ENCODE data around the gene RNF217. TPM values are rescaled to one million over a fixed set of nuclear protein-coding genes. Genes with fewer than 3 reads are reported as not detected.

RNF217 gene
- total and polyA plus RNA-seq, 4 donors, result 8.1 to 23.9 (median 16.5) TPM

- Histone ChIP-seq H3K4me3 (ENCODE audit: low read depth, low read length) (no peak overlapping the region), H3K9me3 (ENCODE audit: control insufficient read depth, insufficient read depth, low read length) (no peaks in the 10 kb centered on the region), H3K27me3 (ENCODE audit: control insufficient read depth, insufficient read depth, low read length) (no peaks in the 10 kb centered on the region), H3K27ac (ENCODE audit: low read depth, low read length) (no peak overlapping the region), H3K4me1 (ENCODE audit: control insufficient read depth, insufficient read depth, low read length) (no peaks in the 10 kb centered on the region), H3K36me3 (ENCODE audit: control insufficient read depth, insufficient read depth, low read length) (no peaks in the 10 kb centered on the region)
- 80% methylated on average over 1 of the region's 3 CpGs for WGBS (ENCODE audit: insufficient coverage)
- DNase-seq (ENCODE audit: low read depth in 4 of 6, low spot score in 6 of 6), result no peak
Measured at GRCh38 chr6:125041740-125042459, 79.7 kb downstream of the RNF217 start.

- no peaks in the 10 kb centered on the region for H3K27me3 ChIP-seq (ENCODE audit: control insufficient read depth, insufficient read depth, low read length)
- H3K4me1 ChIP-seq (ENCODE audit: control insufficient read depth, insufficient read depth, low read length), result no peaks in the 10 kb centered on the region
- H3K27ac ChIP-seq (ENCODE audit: low read depth, low read length), result no peak overlapping the region
- no peak for DNase-seq (ENCODE audit: low read depth in 4 of 6, low spot score in 6 of 6)
- no peak overlapping the region for H3K4me3 ChIP-seq (ENCODE audit: low read depth, low read length)
- WGBS (ENCODE audit: insufficient coverage), result no CpG with 5 or more reads among the region's 3 CpGs
- no peaks in the 10 kb centered on the region for H3K36me3 ChIP-seq (ENCODE audit: control insufficient read depth, insufficient read depth, low read length)
- H3K9me3 ChIP-seq (ENCODE audit: control insufficient read depth, insufficient read depth, low read length), result no peaks in the 10 kb centered on the region
Measured at GRCh38 chr6:125044066-125044465, 81.8 kb downstream of the RNF217 start.

- WGBS (ENCODE audit: insufficient coverage), result 100% methylated on average over 1 of the region's 2 CpGs
- Histone ChIP-seq H3K27me3 (ENCODE audit: control insufficient read depth, insufficient read depth, low read length) (no peaks in the 10 kb centered on the region), H3K4me1 (ENCODE audit: control insufficient read depth, insufficient read depth, low read length) (no peaks in the 10 kb centered on the region), H3K9me3 (ENCODE audit: control insufficient read depth, insufficient read depth, low read length) (no peaks in the 10 kb centered on the region), H3K4me3 (ENCODE audit: low read depth, low read length) (no peak overlapping the region), H3K27ac (ENCODE audit: low read depth, low read length) (no peak overlapping the region), H3K36me3 (ENCODE audit: control insufficient read depth, insufficient read depth, low read length) (no peaks in the 10 kb centered on the region)
- no peak for DNase-seq (ENCODE audit: low read depth in 4 of 6, low spot score in 6 of 6)
Measured at GRCh38 chr6:125044667-125045066, 82.4 kb downstream of the RNF217 start.

GRCh38 chr6:125046107-125046925 is 84.1 kb downstream of the RNF217 start:
- Histone ChIP-seq H3K27me3 (ENCODE audit: control insufficient read depth, insufficient read depth, low read length) (no peaks in the 10 kb centered on the region), H3K4me3 (ENCODE audit: low read depth, low read length) (no peak overlapping the region), H3K4me1 (ENCODE audit: control insufficient read depth, insufficient read depth, low read length) (no peaks in the 10 kb centered on the region), H3K27ac (ENCODE audit: low read depth, low read length) (no peak overlapping the region), H3K36me3 (ENCODE audit: control insufficient read depth, insufficient read depth, low read length) (no peaks in the 10 kb centered on the region), H3K9me3 (ENCODE audit: control insufficient read depth, insufficient read depth, low read length) (no peaks in the 10 kb centered on the region)
- 97% methylated on average over 5 of the region's 7 CpGs for WGBS (ENCODE audit: insufficient coverage)
- DNase-seq (ENCODE audit: low read depth in 4 of 6, low spot score in 6 of 6), result no peak

- Histone ChIP-seq H3K27ac (ENCODE audit: low read depth, low read length) (no peak overlapping the region), H3K9me3 (ENCODE audit: control insufficient read depth, insufficient read depth, low read length) (no peaks in the 10 kb centered on the region), H3K4me3 (ENCODE audit: low read depth, low read length) (no peak overlapping the region), H3K36me3 (ENCODE audit: control insufficient read depth, insufficient read depth, low read length) (no peaks in the 10 kb centered on the region), H3K4me1 (ENCODE audit: control insufficient read depth, insufficient read depth, low read length) (no peaks in the 10 kb centered on the region), H3K27me3 (ENCODE audit: control insufficient read depth, insufficient read depth, low read length) (no peaks in the 10 kb centered on the region)
- WGBS (ENCODE audit: insufficient coverage), result no CpG with 5 or more reads among the region's 2 CpGs
- no peak for DNase-seq (ENCODE audit: low read depth in 4 of 6, low spot score in 6 of 6)
Measured at GRCh38 chr6:125048274-125048673, 86.0 kb downstream of the RNF217 start.

GRCh38 chr6:125050663-125051318 is 88.6 kb downstream of the RNF217 start:
- H3K4me3 ChIP-seq (ENCODE audit: low read depth, low read length), result no peak overlapping the region
- H3K4me1 ChIP-seq (ENCODE audit: control insufficient read depth, insufficient read depth, low read length), result no peaks in the 10 kb centered on the region
- no CpG with 5 or more reads among the region's 4 CpGs for WGBS (ENCODE audit: insufficient coverage)
- peak in 2 of 6 donors; percentile 9 to 38 for DNase-seq (ENCODE audit: low read depth in 4 of 6, low spot score in 6 of 6)
- H3K27me3 ChIP-seq (ENCODE audit: control insufficient read depth, insufficient read depth, low read length), result no peaks in the 10 kb centered on the region
- no peak overlapping the region for H3K27ac ChIP-seq (ENCODE audit: low read depth, low read length)
- H3K36me3 ChIP-seq (ENCODE audit: control insufficient read depth, insufficient read depth, low read length), result no peaks in the 10 kb centered on the region
- no peaks in the 10 kb centered on the region for H3K9me3 ChIP-seq (ENCODE audit: control insufficient read depth, insufficient read depth, low read length)

- H3K4me1 ChIP-seq (ENCODE audit: control insufficient read depth, insufficient read depth, low read length), result no peaks in the 10 kb centered on the region
- no peak overlapping the region for H3K4me3 ChIP-seq (ENCODE audit: low read depth, low read length)
- H3K36me3 ChIP-seq (ENCODE audit: control insufficient read depth, insufficient read depth, low read length), result no peaks in the 10 kb centered on the region
- H3K9me3 ChIP-seq (ENCODE audit: control insufficient read depth, insufficient read depth, low read length), result no peaks in the 10 kb centered on the region
- no peak overlapping the region for H3K27ac ChIP-seq (ENCODE audit: low read depth, low read length)
- DNase-seq (ENCODE audit: low read depth in 4 of 6, low spot score in 6 of 6), result no peak
- no peaks in the 10 kb centered on the region for H3K27me3 ChIP-seq (ENCODE audit: control insufficient read depth, insufficient read depth, low read length)
- whole genome bisulfite sequencing (ENCODE audit: insufficient coverage), result no CpG with 5 or more reads among the region's 2 CpGs
Measured at GRCh38 chr6:125053809-125054208, 91.6 kb downstream of the RNF217 start.

GRCh38 chr6:125054331-125054730 is 92.1 kb downstream of the RNF217 start:
- Histone ChIP-seq H3K36me3 (ENCODE audit: control insufficient read depth, insufficient read depth, low read length) (no peaks in the 10 kb centered on the region), H3K4me3 (ENCODE audit: low read depth, low read length) (no peak overlapping the region), H3K27me3 (ENCODE audit: control insufficient read depth, insufficient read depth, low read length) (no peaks in the 10 kb centered on the region), H3K27ac (ENCODE audit: low read depth, low read length) (no peak overlapping the region), H3K4me1 (ENCODE audit: control insufficient read depth, insufficient read depth, low read length) (no peaks in the 10 kb centered on the region), H3K9me3 (ENCODE audit: control insufficient read depth, insufficient read depth, low read length) (no peaks in the 10 kb centered on the region)
- 94% methylated on average over 2 of the region's 2 CpGs for WGBS (ENCODE audit: insufficient coverage)
- peak in 2 of 6 donors; percentile 11 to 12 for DNase-seq (ENCODE audit: low read depth in 4 of 6, low spot score in 6 of 6)

GRCh38 chr6:125057392-125058246 is 95.4 kb downstream of the RNF217 start:
- no peaks in the 10 kb centered on the region for H3K36me3 ChIP-seq (ENCODE audit: control insufficient read depth, insufficient read depth, low read length)
- no peaks in the 10 kb centered on the region for H3K27me3 ChIP-seq (ENCODE audit: control insufficient read depth, insufficient read depth, low read length)
- DNase-seq (ENCODE audit: low read depth in 4 of 6, low spot score in 6 of 6), result no peak
- no peaks in the 10 kb centered on the region for H3K4me1 ChIP-seq (ENCODE audit: control insufficient read depth, insufficient read depth, low read length)
- 82% methylated on average over 3 of the region's 5 CpGs for WGBS (ENCODE audit: insufficient coverage)
- no peak overlapping the region for H3K27ac ChIP-seq (ENCODE audit: low read depth, low read length)
- H3K9me3 ChIP-seq (ENCODE audit: control insufficient read depth, insufficient read depth, low read length), result no peaks in the 10 kb centered on the region
- H3K4me3 ChIP-seq (ENCODE audit: low read depth, low read length), result no peak overlapping the region

All from spinal cord (tissue), 10 donors.